GM19193 (cell line): ENCODE data around the gene TMEFF2.

Experiments used
- POLR2A ChIP-seq: IDR thresholded peaks from 4 replicates; pipeline ENCODE4 v1.6.1; 2011; ENCODE audit not compliant: insufficient read depth, insufficient read length; ENCODE audit errors: extremely low read depth

The TMEFF2 gene

DNA sequence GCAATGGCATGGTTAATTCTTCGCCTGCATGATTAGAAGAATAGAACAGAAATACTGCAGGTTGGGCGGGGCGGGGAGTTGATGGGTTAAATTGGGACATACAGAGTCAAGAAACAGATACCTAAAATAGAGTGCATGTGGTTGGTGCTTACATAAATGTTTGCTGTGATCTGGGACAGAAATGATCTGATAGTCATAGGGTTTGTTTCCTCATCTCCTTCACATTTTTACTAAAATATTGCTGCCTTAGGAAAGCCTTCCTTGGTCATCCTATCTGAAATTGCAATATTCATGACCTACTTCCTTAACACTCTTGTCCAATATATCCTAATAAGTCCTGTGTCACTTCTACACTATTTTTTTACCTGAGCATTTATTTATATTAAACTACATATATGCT lies 163.9 kb downstream of the TMEFF2 start:
- no peak for TF ChIP-seq POLR2A

DNA sequence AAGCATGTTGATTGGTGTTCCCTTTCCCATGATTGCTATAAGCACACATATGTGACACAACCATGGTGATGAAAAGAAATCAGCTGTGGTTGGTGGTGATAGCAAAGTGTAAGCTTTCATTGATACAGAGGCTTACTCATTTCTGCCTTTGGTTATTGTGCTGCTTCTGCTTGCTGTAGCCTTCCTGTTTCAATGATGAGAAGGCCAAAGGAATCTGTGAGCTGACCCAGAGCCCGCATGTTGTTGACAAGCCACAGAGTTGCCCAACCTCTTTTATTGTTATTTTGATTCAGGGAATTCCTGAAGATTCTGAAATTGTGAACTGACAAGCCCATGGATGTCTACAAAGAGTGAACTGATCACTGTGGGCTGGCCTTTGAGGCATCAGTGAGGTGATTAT lies 164.4 kb downstream of the TMEFF2 start:
- TF ChIP-seq POLR2A: no peak

DNA sequence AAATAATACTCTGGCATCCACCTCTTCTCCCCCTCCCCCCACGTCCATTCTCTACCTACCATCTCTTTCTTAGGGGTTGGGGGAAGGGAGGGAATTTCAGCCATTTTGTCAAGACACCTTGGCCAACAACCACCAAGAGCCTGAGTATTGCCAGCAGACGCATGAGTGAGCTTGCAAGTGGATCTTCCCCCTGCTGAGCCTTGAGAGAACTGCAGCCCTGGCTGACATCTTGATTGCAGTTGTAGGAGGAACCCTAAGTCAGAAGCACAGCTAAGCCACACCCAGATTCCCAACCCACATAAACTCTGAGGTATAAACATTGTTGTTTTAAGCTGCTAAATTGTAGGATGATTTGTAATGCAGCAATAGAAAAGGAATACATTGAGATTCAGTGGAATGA lies 165.6 kb downstream of the TMEFF2 start:
- TF ChIP-seq POLR2A: no peak

DNA sequence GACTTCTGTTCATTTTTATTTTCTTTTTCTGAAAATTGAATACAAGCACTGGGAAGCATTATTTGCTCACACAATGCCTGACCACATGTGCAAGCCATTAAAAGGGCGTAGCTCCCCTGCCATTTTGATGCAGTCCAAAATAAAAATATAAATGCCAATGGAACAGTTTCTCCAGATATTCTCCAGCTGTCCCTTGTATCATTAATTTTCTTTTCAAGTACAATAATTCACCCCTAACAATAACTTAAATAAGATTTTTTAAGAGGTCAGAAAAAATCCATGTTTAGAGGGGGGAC lies 168.0 kb downstream of the TMEFF2 start:
- TF ChIP-seq POLR2A: no peak

DNA sequence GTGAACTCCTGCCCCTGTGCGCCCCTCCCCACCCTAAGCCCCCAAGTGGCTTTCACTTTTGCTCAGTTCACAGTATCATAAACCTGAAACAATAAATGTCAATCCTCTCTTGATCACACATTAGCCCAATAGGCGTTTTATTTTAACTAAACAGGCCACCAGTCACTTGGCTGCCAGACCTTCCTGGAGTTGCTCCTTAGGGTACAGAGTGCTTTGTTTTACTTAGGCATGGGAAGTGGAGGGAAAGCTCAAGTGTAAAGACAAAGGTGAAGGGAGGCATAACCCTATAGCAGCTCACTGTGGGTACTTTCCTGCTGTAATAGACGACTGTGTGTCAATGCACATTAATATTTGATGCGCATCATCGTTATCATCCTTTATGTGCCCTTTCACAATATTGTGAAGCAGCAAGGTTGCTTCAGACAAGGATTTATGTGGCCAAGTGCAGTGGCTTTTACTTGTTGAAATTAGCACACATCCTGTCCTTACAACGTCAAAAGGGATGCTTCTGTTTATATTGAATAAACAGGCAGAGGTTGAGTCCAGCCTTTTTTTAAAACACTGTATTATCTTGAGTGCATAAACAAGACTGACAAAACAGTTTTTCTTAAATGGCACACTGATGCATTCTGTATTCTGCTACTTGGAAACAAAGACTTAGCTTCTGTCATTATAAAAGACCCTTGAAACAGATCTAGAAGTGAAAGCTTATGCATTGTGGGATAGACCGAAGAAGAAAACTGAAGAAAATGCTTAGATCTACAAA lies 168.5 kb downstream of the TMEFF2 start:
- no peak for TF ChIP-seq POLR2A

DNA sequence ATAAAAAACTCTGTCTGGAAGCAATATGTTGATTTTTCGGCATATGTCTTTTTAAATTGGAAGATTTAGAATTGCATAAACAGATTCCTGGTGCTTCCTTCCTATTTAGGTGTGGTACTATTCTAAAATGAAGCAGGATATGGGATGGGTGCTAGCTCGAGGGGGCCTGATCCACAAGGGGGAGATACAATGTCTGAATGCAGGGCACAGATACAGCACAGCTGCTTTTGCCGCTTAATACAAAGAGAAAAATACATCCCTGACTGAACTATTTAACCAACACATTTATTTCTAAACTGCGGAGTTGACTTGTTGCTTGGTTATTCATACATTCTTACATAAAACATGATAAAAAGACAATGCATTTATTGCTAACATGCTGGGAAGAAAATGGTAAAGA lies 169.1 kb downstream of the TMEFF2 start:
- TF ChIP-seq POLR2A: no peak

DNA sequence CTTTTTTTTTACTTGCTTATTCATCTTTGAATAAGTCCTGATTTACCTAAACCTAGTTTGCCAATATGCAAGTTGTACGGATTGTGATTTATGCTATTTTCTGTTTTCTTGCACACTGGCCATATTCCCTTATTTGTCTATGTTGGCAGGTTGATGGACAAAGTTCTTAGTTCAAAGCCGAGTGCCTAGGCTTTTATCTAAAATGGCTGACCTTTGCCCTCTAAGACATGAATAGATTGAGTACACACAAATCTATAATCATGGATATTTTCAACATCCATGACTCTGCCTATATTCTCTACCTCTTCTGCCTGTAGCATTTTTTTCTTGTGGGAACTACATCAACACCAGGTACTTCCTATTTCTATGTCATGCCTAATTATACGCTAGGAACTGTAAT lies 171.7 kb downstream of the TMEFF2 start:
- TF ChIP-seq POLR2A: no peak

DNA sequence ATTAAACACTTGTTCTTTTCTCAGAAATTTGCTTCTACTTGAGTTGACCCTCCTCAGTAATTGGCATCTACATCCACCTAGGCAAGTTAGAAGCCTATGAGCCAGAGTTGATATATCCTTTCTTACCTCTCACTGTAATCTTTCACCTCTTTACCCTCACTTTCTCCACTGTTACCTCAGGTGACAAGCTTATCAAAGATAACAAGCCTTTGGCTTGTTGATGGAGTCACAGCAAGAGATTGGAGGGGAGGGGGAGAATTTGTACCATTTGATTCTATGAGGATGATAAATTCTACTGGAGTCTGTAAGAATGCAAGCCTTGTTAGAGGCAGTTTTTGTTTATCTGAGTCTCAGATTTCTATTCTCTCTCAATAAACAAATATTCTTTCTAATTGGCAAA lies 176.9 kb downstream of the TMEFF2 start:
- no peak for TF ChIP-seq POLR2A

DNA sequence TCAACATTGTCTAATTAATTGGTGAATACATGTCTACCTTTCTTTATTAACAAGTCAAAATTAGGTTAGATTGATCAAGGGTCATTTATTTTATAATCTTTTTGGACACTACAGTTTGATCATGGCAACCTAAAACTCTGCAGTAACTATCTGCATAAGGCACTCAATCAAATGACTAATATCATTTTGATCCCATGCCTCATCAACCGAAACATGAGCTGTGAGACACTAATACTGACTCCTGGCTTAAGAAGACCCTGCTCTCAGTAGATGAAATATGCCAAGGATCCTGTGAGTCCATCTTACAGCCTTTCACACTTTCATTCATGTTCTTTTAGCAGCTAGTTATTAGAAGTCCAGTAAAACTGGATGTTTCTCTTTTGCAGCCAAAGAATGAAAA lies 178.5 kb downstream of the TMEFF2 start:
- no peak for TF ChIP-seq POLR2A

DNA sequence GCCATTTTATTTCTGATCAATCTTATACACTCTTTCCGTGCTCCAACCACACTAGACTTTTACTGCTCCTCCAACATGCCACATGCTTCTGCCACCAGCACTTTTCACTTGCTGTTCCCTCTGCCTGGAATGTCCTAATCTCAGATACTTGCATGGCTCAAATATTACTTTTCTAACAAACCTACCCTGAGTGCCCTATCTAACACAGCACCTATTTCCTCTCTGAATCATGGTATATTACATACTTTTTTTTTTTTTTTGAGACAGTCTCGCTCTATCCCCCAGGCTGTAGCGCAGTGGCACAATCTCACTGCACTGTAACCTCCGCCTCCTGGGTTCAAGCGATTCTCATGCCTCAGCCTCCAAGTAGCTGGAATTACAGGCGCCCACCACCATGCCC lies 181.5 kb downstream of the TMEFF2 start:
- no peak for TF ChIP-seq POLR2A

DNA sequence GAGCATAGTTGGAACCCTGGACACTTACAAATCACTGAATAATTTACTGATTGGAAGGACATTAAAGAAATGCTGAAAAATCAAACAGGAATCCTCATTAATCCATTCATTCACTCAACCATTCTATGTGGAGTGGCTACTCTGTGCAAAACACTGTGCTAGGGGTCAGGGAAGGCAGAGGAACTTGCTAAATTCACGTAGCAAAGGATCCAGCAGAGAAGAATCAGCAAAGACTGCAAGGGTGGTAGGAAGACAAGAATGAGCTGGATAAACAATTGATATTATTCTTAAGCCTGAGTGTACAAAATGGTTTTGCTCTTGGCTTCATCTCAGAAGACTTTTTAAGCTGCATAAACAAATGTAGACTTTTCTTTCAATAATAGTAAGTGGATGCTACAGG lies 183.5 kb downstream of the TMEFF2 start:
- no peak for TF ChIP-seq POLR2A

DNA sequence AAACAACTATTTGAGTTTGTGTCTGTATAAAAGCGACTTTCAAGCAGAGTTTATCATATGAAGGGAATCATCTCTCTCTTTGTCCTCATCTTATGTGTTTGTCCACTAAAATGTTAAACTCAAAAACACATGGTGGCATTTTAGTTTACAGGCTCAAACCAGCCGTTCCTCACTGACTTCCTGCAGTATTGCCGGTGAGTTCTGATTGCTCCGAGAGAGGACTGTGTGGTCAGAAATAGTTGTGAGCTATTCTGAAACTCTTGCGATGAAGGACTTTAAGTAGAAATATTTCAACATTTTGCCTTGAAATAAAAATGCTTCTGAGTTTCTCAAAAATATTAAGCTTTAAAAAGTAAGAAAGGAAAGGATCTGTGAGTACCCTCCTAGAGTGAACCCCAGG lies 184.7 kb downstream of the TMEFF2 start:
- no peak for TF ChIP-seq POLR2A

DNA sequence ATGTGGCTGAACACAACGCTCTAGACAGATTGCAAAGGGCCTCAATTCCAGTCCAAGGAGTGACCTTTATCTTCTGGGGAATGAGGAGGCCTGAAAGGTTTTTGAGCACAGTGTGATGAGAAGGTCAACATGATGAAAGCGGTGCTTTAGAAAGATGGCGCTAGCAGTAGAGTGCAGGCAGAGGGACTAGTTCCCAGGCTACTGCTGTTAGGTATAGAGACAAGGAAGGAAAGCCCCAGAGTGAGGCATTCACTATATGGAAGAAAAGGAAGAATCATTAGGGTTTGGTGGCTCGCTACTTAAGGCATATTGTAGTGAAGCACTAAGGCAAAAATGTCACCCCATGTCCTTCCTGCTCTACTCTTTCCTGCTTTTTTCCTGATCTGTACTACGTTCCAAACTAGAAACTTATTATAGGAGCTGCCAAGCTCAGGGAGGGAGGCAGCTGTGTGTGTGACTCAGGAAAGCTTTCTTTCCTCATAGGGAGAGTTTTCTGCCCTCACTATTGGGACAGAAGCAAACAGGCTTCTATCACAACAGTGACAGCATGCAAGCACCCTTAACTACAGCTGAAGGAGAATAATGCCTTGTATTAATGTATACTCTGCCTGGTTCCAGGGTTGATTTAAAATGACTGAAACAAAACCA lies 187.0 kb downstream of the TMEFF2 start:
- TF ChIP-seq POLR2A: no peak

DNA sequence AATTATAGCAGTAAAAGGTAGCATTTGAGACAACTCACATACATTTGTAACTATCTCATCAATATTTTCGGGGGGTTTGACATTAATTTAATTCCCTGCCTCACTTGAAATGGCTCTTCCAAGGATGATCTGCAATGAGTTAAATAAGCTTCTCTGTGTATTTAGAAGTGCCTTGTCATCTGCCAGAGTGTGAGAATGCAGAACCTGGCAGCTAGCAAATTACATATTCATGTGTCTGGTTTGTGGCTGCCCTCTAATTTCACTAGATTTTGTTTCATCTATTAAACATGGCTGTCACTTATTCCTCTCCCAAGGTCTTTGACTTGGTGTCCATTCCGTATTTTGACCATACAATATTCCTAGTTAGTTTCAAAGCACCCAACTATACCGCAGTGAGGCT lies 189.5 kb downstream of the TMEFF2 start:
- TF ChIP-seq POLR2A: no peak

DNA sequence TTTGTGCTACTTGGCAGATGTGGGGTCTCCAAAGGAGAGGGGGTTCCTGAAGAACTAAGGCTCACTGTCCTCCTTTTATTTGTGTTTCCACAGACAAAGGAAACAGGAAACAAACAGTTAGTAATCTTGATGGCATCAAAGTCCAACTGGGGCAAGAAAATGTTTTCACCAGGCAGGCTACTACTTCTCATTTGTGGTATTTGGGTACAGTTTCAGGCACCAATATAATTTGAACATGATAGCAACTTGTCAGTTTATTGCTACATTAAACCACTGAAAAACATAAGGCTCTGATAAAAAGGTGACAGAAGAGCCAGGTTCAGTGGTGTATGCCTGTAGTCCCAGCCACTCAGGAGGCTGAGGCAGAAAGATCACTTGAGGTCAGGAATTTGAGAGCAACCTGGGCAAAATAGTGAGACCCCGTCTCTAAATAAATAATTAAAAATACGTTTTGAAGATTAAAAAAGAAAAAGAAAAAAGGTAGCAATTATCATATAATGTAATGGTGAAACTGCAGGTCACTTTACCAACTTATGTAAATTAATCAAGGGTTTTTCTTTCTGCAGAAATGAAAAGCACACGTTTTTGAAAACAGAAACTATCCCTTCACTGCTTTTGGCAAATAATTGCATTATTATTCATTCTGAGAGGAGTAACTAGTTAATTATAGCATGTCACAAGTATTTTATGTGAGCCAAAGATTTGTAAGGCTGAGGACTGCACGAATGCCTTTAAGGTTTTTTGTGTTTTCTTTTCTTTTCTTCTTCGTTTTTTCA lies 190.4 kb downstream of the TMEFF2 start:
- no peak for TF ChIP-seq POLR2A

DNA sequence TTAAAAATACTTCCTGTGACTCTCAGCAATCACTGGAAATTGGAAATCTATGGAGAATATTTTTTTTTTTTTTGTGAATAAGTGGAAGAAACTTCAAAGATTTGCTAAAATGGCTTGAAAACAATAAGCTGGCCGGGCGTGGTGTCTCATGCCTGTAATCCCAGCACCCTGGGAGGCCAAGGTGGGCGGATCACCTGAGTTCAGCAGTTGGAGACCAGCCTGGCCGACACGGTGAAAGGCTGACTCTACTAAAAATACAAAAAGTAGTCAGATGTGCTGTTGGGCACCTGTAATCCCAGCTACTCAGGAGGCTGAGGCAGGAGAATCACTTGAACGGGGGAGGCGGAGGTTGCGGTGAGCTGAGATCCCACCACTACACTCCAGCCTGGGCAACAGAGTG lies 192.3 kb downstream of the TMEFF2 start:
- TF ChIP-seq POLR2A: no peak
